Coronary artery (tissue), 2 donors: Measurements from ENCODE around the gene CDH16.
A peak's percentile ranks its signal among the peaks of the same experiment; 100 is the strongest.

Source experiments
- DNase-seq: peaks from one replicate; pipeline ENCODE4 v3.0.0-alpha.2; 2017; ENCODE audit warnings: low spot score
- H3K27ac ChIP-seq, 2 donors: fragments of 200-600 bp; sonication (generic); one replicate each; pipeline ENCODE4 v1.5.1; 2016 to 2019
- H3K4me3 ChIP-seq: fragments of 200-600 bp; sonication (generic); 2 replicates; pipeline ENCODE4 v1.5.1; 2016; ENCODE audit warnings: mild to moderate bottlenecking, moderate library complexity
- TF ChIP-seq, protein P1 (sequence below): fragments of 200-600 bp; sonication (generic); IDR thresholded peaks from one replicate; pipeline ENCODE4 v1.5.1; 2019; ENCODE audit warnings: antibody characterized with exemption

Gene CDH16

DNA sequence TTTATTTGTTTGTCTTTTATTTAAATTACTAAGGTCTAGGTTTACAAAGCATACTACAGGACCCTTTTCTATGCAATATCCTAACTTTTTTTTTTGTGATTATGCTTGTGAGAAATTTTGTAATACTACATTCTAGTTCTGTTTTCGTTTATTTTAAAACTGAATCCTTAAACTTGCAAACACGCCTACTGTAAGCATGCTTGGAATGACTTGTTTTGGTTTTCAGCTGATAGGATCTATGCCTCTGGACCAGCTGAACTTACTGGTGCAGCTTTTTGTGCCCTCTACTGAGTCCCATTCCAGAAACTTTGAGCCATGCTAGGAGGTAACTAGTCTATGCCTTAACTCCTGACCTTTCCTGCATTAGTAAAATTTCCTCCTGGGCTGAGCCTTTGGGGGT is 32.4 kb downstream of the CDH16 start:
- Histone ChIP-seq H3K4me3 (no peak overlapping the region), H3K27ac (peak overlapping the region in 1 of 2 donors; percentile 44)
- no peak for DNase-seq
- TF ChIP-seq, protein P1, sequence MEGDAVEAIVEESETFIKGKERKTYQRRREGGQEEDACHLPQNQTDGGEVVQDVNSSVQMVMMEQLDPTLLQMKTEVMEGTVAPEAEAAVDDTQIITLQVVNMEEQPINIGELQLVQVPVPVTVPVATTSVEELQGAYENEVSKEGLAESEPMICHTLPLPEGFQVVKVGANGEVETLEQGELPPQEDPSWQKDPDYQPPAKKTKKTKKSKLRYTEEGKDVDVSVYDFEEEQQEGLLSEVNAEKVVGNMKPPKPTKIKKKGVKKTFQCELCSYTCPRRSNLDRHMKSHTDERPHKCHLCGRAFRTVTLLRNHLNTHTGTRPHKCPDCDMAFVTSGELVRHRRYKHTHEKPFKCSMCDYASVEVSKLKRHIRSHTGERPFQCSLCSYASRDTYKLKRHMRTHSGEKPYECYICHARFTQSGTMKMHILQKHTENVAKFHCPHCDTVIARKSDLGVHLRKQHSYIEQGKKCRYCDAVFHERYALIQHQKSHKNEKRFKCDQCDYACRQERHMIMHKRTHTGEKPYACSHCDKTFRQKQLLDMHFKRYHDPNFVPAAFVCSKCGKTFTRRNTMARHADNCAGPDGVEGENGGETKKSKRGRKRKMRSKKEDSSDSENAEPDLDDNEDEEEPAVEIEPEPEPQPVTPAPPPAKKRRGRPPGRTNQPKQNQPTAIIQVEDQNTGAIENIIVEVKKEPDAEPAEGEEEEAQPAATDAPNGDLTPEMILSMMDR, result no peak

DNA sequence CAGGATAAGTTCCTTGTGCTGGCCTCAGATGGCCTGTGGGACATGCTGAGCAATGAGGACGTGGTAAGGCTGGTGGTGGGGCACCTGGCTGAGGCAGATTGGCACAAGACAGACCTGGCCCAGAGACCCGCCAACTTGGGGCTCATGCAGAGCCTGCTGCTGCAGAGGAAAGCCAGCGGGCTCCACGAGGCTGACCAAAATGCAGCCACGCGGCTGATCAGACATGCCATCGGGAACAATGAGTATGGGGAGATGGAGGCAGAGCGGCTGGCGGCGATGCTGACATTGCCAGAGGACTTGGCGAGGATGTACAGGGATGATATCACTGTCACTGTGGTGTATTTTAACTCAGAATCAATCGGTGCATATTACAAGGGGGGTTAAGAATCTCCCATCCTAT is 33.2 kb downstream of the CDH16 start:
- peak overlapping the region in 1 of 2 donors; percentile 42 for H3K27ac ChIP-seq
- TF ChIP-seq, protein P1, result no peak
- H3K4me3 ChIP-seq, result no peak overlapping the region
- no peak for DNase-seq

DNA sequence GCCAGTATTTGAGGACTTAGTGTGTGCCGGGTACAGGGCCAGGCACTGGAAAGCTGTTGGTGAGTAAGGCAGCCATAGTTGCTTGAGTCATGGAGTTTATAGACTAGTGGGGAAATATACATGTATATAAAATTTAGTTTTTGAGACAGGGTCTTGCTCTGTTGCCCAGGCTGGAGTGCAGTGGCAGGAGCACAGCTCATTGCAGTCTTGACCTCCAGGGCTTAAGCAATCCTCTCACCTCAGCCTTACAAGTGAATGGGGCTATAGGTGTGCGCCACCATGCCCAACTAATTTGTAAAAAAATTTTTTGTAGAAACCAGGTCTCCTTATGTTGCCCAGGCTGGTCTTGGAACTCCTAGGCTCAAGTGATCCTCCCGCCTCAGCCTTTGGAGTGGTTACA is 36.0 kb downstream of the CDH16 start:
- Histone ChIP-seq H3K27ac (no peak overlapping the region), H3K4me3 (no peak overlapping the region)
- DNase-seq, result no peak
- TF ChIP-seq, protein P1, result no peak

DNA sequence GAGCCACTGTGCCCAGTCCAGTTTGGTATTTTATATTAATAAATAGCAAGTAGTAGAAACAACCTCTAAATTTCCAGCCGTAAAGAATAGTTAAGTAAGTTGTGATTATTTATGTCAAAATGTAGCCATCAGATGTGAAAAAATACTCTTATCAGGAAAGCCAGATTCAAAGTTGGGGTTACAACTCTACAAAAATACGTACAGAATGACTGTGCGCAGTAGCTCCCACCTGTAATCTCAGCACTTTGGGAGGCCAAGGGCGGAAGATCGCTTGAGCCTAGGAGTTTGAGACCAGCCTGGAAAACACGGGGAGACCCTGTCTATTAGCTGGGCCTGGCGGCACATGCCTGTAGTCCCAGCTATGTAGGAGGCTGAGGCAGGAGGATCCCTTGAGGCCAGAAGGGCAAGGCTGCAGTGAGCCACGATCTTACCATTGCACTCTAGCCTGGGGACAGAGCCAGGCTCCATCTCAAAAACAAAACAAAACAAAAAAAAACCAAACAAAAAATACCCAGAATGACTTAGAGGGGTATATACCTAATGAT is 36.6 kb downstream of the CDH16 start:
- H3K27ac ChIP-seq, result peak overlapping the region in 1 of 2 donors; percentile 43
- DNase-seq, result no peak
- no peak overlapping the region for H3K4me3 ChIP-seq
- TF ChIP-seq, protein P1, result no peak

DNA sequence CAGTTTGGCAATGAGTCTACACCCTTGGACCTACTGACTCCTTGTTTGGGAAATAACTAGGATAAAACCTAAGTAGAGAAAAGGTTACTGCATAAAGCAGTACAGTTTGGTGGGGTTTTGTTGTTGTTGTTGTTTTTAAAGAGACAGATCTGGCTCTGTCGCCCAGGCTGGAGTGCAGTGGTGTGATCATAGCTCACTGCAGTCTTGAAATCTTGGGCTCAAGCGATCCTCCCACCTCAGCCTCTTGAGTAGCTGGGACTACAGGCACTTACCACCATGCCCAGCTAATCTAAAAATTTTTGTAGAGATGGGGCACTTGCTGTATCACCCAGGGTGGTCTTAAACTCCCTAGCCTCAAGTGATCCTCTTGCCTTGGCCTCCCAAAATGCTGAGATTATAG is 37.1 kb downstream of the CDH16 start:
- Histone ChIP-seq H3K27ac (peak overlapping the region; percentile 43 to 89), H3K4me3 (peak overlapping the region; percentile 95)
- TF ChIP-seq, protein P1, result no peak
- DNase-seq, result no peak

DNA sequence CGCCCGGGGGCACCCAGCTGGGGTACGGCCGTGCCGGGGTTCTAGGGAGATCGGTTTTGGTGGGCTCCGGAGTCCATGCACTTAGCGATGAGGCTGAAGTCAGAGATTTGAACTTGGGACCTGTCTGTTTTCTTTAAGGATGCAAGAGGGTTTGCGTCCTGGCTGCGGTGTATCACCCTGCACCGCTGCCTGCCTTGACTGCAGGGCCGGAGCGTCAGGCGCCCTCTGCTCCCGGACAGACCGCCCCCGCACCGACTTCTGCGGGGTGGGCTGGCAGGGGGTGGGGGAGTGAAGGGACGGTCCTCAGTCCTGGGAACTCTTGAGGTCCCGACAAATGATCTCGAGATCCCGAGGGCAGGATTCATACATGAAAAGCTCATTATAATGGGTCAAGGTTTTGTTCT is 37.7 kb downstream of the CDH16 start:
- Histone ChIP-seq H3K27ac (peak overlapping the region; percentile 88 to 89), H3K4me3 (peak overlapping the region; percentile 95)
- DNase-seq, result no peak
- TF ChIP-seq, protein P1, result no peak

DNA sequence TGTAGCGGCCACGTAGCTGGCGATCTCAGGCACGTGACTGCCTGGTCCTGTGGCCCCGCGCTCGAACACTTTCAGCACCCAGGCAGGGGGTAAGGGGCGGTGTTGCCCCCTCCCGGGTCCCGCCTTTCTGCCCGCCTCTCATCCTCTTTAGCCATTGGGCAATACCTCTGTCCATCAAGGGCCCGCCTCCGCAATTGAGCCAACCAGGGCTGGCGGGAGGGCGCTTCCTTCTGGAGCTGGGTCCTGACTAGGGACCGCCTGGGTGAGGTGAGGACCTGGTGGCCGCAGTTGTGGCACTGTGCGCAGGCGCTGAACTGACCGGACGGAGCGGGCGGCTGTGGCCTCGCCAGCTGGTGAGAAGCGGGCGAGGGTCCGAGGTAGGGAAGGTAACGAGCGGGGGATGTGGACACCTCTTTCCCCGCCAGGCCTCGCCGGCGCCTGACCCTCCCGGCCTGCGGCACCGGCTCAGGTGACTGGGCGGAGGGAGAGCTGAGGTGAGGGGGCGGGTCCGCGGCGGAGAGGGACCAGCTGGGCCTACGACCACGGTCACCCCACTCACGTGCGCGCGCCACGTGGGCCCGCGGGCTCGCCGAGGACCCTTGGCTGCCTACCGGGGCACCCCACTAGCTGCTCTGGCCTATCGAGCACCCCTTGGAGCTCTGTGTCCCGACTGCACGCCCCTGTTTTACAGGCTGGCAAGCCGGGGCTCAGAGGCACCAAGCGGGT is 38.2 kb downstream of the CDH16 start, which contains the start of gene PDP2:
TSS of gene PDP2 (plus strand) at position 228 of the 726 bp plus-strand sequence. CDS start 3,770 bp downstream, outside the sequence.
- Histone ChIP-seq H3K27ac (peak within 1 kb of the TSS; percentile 88 to 89), H3K4me3 (peak within 1 kb of the TSS; percentile 95)
- TF ChIP-seq, protein P1, result no peak
- peak; percentile 97 for DNase-seq
